ENCODE data around the gene COCH. TPM values are rescaled to one million over a fixed set of nuclear protein-coding genes. Genes with fewer than 3 reads are reported as not detected.

Gene COCH
- total RNA-seq, 1 experiment from 2014 or later = 87.6 TPM

DNA sequence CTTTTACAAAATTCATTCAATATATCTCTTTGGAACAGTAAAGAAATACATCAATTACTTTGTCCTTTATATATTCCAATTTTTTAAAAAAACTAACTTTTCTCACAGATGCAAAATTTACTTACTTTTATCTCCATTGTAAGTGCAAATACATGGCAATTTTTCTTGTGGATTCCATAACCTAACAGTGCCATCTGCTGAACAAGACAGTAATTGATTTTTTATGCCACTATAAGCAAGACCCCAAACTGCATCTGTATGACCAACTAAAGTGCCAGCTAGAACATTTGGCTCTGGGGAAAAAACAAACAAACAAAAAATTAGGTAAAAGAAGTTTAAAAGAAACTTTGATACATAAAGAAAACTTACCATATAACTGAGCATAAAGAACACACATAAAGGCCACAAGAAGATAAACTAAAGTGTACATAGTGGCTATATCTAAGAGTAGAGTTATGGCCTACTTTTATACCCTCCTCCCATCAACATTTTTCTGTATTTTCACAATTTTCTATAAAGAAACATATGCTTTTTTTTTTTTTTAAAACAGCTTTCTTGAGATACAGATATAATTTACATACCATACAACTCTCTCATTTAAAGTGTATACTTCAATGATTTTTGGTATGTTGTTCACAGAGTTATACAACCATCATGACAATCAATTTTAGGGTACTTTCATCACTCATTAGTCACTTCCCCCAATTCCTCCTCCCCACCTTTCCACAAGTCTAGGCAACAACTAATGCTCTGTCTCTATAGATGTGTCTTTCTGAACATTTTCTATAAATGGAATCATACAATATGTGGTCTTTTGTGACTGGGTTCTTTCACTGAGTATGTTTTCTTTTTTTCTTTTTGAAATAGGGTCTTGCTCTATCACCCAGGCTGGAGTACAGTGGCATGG is 32.6 kb downstream of the COCH start:
- peak; percentile 40 for DNase-seq (ENCODE audit: low spot score)
- Histone ChIP-seq H3K4me3 (ENCODE audit: low read depth, low read length, poor library complexity, severe bottlenecking) (no peak overlapping the region), H3K4me1 (ENCODE audit: insufficient read depth, low read length, poor library complexity, severe bottlenecking) (no peaks in the 10 kb centered on the region), H3K9me3 (ENCODE audit: low read depth, low read length, poor library complexity, severe bottlenecking) (no peaks in the 10 kb centered on the region), H3K27ac (ENCODE audit: low read depth, low read length, poor library complexity, severe bottlenecking) (no peak overlapping the region), H3K27me3 (replicated peaks; ENCODE audit: insufficient read depth, low read depth, low read length, poor library complexity) (no peaks in the 10 kb centered on the region), H3K36me3 (ENCODE audit: insufficient read depth, low read length, poor library complexity, severe bottlenecking) (peaks cover 47% of the 10 kb centered on the region)
- BruUV-seq (replicated peaks) = no TSS peak
- ChIA-PET POLR2A (ENCODE audit: low non-redundant PET) (no interaction called here), CTCF (no interaction called here)
- intact Hi-C loops (cut with micrococcal nuclease; ENCODE audit: unreplicated experiment) = loop anchor here (1.0 kb wide), 1 partner anchor 251 kb away; no protein-coding TSS in a partner anchor
- TF ChIP-seq EZH2 (IDR thresholded peaks at IDR 0.05; ENCODE audit: borderline replicate concordance, low read depth, low read length, poor library complexity, severe bottlenecking) = no peak
- TF ChIP-seq, protein P1, sequence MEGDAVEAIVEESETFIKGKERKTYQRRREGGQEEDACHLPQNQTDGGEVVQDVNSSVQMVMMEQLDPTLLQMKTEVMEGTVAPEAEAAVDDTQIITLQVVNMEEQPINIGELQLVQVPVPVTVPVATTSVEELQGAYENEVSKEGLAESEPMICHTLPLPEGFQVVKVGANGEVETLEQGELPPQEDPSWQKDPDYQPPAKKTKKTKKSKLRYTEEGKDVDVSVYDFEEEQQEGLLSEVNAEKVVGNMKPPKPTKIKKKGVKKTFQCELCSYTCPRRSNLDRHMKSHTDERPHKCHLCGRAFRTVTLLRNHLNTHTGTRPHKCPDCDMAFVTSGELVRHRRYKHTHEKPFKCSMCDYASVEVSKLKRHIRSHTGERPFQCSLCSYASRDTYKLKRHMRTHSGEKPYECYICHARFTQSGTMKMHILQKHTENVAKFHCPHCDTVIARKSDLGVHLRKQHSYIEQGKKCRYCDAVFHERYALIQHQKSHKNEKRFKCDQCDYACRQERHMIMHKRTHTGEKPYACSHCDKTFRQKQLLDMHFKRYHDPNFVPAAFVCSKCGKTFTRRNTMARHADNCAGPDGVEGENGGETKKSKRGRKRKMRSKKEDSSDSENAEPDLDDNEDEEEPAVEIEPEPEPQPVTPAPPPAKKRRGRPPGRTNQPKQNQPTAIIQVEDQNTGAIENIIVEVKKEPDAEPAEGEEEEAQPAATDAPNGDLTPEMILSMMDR (conservative IDR thresholded peaks at IDR 0.05; ENCODE audit: low read depth, low read length) = peak; percentile 61

DNA sequence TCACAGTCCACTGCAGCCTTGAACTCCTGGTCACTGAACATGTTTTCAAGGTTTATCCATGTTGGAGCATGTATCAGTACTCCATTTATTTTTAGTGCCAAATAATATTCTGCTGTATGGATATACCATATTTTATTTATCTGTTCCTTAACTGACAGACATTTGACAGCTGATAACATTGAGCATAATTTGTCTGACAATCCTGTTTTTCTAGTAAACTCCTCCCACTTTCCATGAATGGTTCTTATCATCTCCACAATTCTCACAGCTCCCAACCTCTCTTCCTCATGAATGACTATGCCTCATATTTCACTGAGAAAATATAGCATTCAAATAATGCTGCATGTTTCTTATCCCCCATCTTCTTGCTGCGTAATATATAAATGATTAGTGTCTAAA is 33.3 kb downstream of the COCH start:
- Histone ChIP-seq H3K9me3 (ENCODE audit: low read depth, low read length, poor library complexity, severe bottlenecking) (no peaks in the 10 kb centered on the region), H3K36me3 (ENCODE audit: insufficient read depth, low read length, poor library complexity, severe bottlenecking) (peaks cover 46% of the 10 kb centered on the region), H3K27ac (ENCODE audit: low read depth, low read length, poor library complexity, severe bottlenecking) (no peak overlapping the region), H3K4me3 (ENCODE audit: low read depth, low read length, poor library complexity, severe bottlenecking) (no peak overlapping the region), H3K27me3 (replicated peaks; ENCODE audit: insufficient read depth, low read depth, low read length, poor library complexity) (no peaks in the 10 kb centered on the region), H3K4me1 (ENCODE audit: insufficient read depth, low read length, poor library complexity, severe bottlenecking) (peaks cover 3% of the 10 kb centered on the region)
- ChIA-PET POLR2A (ENCODE audit: low non-redundant PET) (no interaction called here), CTCF (no interaction called here)
- intact Hi-C loops (cut with micrococcal nuclease; ENCODE audit: unreplicated experiment) = no loop called here
- no TSS peak for BruUV-seq (replicated peaks)
- no peak for DNase-seq (ENCODE audit: low spot score)
- no peak for TF ChIP-seq EZH2 (IDR thresholded peaks at IDR 0.05; ENCODE audit: borderline replicate concordance, low read depth, low read length, poor library complexity, severe bottlenecking)
- TF ChIP-seq, protein P1 (conservative IDR thresholded peaks at IDR 0.05; ENCODE audit: low read depth, low read length) = no peak

DNA sequence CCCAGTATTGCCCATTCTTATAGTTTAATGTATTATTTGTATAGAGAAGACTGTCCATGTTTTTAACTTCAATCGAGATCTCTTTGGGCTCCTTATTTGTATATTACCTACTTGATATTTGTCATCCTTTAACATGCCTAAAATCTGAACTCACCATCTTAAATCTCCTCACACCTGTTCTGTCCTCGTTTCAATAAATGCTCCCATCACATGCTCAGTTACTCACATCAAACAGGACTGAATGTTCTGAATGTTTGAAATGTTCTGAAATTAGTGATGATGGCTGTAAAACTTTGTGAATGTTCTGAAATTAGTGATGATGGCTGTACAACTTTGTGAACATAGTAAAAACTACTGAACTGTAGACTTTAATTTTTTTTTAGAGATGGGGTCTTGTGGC is 34.5 kb downstream of the COCH start:
- intact Hi-C loops (cut with micrococcal nuclease; ENCODE audit: unreplicated experiment) = no loop called here
- Histone ChIP-seq H3K4me3 (ENCODE audit: low read depth, low read length, poor library complexity, severe bottlenecking) (no peak overlapping the region), H3K36me3 (ENCODE audit: insufficient read depth, low read length, poor library complexity, severe bottlenecking) (peaks cover 42% of the 10 kb centered on the region), H3K27me3 (replicated peaks; ENCODE audit: insufficient read depth, low read depth, low read length, poor library complexity) (no peaks in the 10 kb centered on the region), H3K27ac (ENCODE audit: low read depth, low read length, poor library complexity, severe bottlenecking) (no peak overlapping the region), H3K9me3 (ENCODE audit: low read depth, low read length, poor library complexity, severe bottlenecking) (no peaks in the 10 kb centered on the region), H3K4me1 (ENCODE audit: insufficient read depth, low read length, poor library complexity, severe bottlenecking) (peaks cover 15% of the 10 kb centered on the region)
- no peak for DNase-seq (ENCODE audit: low spot score)
- no TSS peak for BruUV-seq (replicated peaks)
- TF ChIP-seq, protein P1 (conservative IDR thresholded peaks at IDR 0.05; ENCODE audit: low read depth, low read length) = no peak
- TF ChIP-seq EZH2 (IDR thresholded peaks at IDR 0.05; ENCODE audit: borderline replicate concordance, low read depth, low read length, poor library complexity, severe bottlenecking) = no peak
- ChIA-PET POLR2A (ENCODE audit: low non-redundant PET) (no interaction called here), CTCF (no interaction called here)
